ENCODE data around the gene FLCN.
A peak's percentile ranks its signal among the peaks of the same experiment; 100 is the strongest.
"Not testable (repeated sequence)": the region's sequence is repeated elsewhere in the genome, so short reads cannot be mapped to it uniquely, and the experiment has no call there.

FLCN gene, protein sequence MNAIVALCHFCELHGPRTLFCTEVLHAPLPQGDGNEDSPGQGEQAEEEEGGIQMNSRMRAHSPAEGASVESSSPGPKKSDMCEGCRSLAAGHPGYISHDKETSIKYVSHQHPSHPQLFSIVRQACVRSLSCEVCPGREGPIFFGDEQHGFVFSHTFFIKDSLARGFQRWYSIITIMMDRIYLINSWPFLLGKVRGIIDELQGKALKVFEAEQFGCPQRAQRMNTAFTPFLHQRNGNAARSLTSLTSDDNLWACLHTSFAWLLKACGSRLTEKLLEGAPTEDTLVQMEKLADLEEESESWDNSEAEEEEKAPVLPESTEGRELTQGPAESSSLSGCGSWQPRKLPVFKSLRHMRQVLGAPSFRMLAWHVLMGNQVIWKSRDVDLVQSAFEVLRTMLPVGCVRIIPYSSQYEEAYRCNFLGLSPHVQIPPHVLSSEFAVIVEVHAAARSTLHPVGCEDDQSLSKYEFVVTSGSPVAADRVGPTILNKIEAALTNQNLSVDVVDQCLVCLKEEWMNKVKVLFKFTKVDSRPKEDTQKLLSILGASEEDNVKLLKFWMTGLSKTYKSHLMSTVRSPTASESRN

GRCh38 chr17:17237026-17237799 is at the start of gene FLCN:
FLCN (minus strand) TSS chr17:17237168; CDS start chr17:17228137, 9,031 bp downstream.
- DNase-seq = peak; percentile 88

DNA sequence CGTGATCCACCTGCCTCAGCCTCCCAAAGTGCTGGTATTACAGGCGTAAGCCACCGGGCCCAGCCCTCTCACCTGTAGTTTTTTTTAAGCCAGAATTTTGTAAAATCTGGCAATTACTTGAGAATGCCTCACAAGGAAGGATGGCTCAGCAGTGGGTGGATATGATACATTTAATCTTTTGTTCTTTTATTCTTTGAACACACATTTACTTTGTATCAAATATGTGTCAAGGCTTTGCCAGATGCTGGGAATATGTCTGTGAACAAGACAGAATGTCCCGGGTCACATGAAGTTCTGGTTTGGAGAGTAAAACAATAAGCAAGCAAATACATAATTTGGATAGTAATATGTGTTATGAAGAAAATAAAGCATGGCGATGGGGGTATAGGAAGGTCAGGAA is 49.0 kb upstream of the FLCN start:
- no peak for DNase-seq

- DNase-seq = peak; percentile 97
Observed at GRCh38 chr17:17280613-17281549, 43.9 kb upstream of the FLCN start, which contains the start of gene COPS3. COPS3 (minus strand) TSS chr17:17281246; CDS start chr17:17281186, 60 bp downstream.

DNA sequence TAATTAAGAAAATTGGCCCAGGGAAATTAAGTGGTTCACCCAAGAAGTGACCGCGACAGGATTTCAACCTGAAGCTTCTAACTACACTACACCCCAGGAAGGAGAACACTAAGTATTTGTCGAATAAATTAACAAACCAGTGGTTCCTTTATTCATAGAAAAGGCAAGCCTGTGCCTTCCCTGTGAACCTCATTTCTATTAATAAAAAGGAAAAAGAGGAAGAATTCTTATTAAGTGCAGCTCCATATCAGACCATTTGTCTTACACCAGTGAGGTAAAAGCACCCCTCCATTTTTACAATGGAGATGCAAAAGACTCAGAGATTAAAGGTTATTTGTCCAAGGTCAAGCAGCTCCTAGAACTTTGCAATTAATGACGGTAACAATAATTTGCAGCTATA is 42.3 kb upstream of the FLCN start:
- no peak for DNase-seq

- DNase-seq = not testable (repeated sequence)
Observed at GRCh38 chr17:17277431-17277830, 40.5 kb upstream of the FLCN start.

GRCh38 chr17:17275971-17276370 is 39.0 kb upstream of the FLCN start:
- no peak for DNase-seq

DNA sequence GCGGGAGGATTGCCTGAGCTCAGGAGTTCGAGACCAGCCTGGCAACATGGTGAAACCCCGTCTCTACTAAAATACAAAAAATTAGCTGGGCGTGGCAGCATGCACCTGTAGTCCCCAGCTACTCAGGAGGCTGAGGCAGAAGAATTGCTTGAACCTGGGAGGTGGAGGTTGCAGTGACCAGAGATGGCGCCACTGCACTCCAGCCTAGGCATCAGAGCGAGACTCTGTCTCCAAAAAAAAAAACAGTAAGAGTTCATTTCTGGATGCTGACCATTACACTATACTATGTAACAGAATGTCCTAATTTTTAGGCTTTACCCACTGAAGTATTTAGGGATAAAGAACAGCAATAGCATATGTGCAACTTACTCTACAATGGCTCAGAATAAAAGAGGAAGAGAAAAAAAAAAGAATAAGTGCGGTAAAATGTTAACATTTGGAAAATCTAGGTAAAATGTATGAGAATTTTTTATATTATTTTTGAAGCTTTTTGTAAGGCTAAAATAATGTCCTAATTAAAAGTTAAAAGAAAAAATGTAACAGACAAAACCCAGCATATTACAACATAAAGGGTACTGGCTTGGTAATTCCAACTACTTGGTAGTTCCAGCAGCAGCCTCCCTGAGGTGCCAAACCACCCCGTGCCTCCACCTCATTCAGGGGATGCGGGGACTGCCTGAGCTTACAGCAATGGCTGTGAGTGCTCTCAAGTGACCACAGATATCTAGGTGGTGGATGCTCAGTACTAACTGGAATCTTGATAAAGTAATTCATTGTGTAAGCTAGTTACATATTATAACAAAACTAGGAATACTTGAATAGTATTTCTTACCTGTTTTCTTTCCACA is 33.2 kb upstream of the FLCN start:
- DNase-seq = peak; percentile 13

GRCh38 chr17:17264430-17264829 is 27.5 kb upstream of the FLCN start:
- no peak for DNase-seq

DNA sequence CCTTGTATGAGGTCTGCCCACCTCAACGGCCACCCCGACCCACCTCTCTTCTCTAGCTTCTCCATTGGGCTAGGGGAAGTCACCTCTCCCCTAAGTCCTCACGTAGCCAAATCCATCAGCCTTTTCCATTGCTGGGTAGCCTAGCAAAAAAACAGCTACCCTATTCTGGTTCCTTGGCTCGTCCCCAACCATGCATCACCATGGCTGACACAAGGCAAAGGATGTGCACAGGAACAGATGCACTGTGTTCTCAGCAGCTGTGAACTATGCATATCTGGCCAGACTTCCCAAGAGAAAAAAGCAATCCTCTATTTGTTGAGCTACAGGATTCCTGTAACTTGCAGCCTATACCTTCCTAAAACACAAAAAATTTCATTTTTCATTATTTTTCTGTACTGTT is 22.0 kb upstream of the FLCN start:
- no peak for DNase-seq

DNA sequence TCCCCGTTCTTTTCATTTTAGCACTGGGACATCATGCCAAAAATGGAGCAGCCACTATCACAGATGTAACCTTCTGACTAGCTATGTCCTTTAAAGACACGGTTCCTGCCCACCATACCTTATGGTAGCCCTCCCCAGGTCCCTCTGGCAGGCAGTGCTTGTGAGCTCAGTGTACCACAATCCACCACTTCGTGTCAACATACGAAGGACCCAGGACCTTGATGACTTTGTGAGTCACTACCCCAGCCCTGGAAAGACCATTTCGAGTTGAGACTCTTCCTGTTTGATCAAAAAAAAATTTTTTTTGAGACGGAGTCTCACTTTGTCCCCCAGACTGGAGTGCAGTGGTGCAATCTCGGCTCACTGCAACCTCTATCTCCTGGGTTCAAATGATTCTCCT is 21.0 kb upstream of the FLCN start:
- no peak for DNase-seq

DNA sequence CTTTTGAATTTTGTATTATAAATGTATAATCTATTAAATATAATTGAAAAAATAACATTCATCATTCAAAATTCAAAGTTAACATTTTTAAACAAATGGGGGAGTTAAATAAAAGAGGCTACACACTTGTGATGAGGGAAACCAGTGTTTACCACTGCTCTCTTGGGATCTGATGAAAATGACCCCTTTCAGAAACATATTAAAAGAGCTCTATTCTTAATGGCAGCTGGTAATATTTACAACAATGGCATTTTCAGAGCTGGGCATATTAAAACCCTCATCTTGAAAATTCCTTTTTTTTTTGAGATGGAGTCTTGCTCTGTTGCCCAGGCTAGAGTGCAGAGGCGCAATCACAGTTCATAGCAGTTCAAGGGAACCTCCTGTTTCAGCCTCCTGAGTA is 19.3 kb upstream of the FLCN start:
- DNase-seq = no peak

DNA sequence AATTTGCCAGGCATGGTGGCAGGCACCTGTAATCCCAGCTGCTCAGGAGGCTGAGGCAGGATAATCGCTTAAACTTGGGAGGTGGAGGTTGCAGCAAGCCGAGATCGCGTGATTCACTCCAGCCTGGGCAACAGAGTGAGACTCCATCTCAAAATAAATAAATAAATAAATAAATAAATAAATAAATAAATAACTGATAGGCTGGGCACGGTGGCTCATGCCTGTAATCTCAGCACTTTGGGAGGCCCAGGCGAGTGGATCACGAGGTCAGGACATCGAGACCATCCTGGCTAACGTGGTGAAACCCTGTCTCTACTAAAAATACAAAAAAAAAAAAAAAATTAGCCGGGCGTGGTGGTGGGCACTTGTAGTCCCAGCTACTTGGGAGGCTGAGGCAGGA is 18.7 kb upstream of the FLCN start:
- not testable (repeated sequence) for DNase-seq

DNA sequence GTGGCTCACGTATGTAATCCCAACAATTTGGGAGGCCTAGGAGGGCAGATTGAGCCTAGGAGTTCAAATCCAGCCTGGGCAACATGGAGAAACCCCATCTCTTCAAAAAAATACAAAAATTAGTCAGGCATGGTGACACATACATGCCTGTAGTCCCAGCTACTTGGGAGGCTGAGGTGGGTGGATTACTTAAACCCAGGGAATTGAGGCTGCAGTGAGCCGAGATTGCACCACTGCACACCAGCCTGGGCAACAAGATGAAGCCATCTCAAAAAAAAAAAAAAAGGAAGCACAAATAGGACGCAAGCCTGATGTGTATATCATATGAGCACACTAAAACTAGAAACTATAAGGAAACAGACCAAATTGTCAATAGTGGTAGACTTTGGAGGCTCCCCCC is 17.1 kb upstream of the FLCN start:
- DNase-seq = no peak

GRCh38 chr17:17253406-17253805 is 16.4 kb upstream of the FLCN start:
- no peak for DNase-seq

DNA sequence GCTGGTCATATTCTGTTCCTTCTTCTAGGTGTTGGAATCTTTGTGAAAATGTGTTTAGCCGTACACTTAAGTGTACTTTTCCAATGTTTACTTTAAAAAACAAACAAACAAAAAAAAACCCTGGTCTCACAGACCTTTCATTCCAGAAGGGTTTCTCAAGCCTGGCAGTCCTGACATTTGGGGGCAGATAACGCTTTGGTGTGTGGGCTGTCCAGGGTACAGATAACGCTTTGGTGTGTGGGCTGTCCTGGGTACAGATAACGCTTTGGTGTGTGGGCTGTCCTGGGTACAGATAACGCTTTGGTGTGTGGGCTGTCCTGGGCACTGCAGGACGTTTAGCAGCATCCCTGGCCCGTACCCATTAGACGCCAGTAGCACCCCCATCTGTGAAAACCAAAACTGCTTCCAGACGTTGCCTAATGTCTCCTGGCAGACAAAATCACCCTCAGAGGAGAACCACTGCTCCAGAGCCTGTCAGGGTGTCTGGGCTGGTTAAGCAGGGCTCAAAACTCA is 15.2 kb upstream of the FLCN start:
- no peak for DNase-seq

GRCh38 chr17:17246879-17247278 is 9.9 kb upstream of the FLCN start:
- DNase-seq = no peak

- DNase-seq = no peak
Observed at GRCh38 chr17:17243163-17243562, 6.2 kb upstream of the FLCN start.

- no peak for DNase-seq
Observed at GRCh38 chr17:17242246-17242645, 5.3 kb upstream of the FLCN start.

DNA sequence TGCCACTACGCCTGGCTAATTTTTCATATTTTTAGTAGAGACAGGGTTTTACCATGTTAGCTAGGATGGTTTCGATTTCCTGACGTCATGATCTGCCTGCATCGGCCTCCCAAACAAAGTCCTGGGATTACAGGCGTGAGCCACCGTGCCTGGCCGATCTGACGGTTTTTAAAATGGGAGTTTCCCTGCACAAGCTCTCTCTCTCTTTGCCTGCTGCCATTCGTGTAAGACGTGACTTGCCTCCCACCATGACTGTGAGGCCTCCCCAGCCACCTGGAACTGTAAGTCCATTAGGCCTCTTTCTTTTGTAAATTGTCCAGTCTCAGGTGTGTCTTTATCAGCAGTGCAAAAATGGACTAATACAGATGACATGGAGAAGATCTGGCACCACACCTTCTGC is 4.7 kb upstream of the FLCN start:
- no peak for DNase-seq

GRCh38 chr17:17239832-17240231 is 2.9 kb upstream of the FLCN start:
- DNase-seq = no peak

- no peak for DNase-seq
Observed at GRCh38 chr17:17236295-17237025, 508 bp downstream of the FLCN start.

Data from CD4-positive, alpha-beta T cell treated with Interferon gamma for 1 hour (primary cell).